NCI-H187 (cell line): ENCODE results near the gene SLC37A1.

Source experiments
- DNase-seq, 2 experiments: peaks; one replicate each; lab custom pipeline; 2025; lab: John Stamatoyannopoulos, UW

SLC37A1 gene

GRCh38 chr21:42578761-42579415 is 65.2 kb downstream of the SLC37A1 start:
- no peak for DNase-seq

- DNase-seq: no peak
These were observed 65.9 kb downstream of the SLC37A1 start for GRCh38 chr21:42579456-42580075.

GRCh38 chr21:42580076-42580792 is 66.6 kb downstream of the SLC37A1 start:
- no peak for DNase-seq

DNA sequence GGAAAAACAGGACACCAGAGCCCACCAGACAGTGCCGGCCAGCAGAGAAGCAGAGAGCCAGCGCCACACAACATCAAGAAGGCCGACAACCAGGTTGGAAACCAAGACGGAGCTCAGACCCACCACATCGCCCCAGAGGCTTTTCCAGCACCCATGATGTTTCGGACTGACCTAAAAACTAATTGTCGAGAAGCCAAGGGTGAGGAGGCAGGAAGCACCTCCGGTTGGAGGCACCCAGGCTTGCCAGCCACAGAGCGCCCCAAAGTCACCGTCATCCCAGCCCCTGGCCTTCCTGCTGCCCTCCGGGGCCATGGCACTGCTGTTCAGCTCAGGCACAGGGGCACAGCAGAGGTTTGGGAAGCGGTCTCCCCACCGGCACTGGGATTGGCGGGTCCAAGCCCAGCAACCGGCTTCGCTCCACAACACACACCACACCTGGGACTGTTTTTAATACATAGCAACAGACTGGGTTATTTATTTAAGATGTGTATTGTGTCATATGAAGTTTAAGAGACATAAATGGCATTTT is 67.2 kb downstream of the SLC37A1 start:
- DNase-seq: no peak

- no peak for DNase-seq
These were observed 67.8 kb downstream of the SLC37A1 start for GRCh38 chr21:42581336-42581992.

DNA sequence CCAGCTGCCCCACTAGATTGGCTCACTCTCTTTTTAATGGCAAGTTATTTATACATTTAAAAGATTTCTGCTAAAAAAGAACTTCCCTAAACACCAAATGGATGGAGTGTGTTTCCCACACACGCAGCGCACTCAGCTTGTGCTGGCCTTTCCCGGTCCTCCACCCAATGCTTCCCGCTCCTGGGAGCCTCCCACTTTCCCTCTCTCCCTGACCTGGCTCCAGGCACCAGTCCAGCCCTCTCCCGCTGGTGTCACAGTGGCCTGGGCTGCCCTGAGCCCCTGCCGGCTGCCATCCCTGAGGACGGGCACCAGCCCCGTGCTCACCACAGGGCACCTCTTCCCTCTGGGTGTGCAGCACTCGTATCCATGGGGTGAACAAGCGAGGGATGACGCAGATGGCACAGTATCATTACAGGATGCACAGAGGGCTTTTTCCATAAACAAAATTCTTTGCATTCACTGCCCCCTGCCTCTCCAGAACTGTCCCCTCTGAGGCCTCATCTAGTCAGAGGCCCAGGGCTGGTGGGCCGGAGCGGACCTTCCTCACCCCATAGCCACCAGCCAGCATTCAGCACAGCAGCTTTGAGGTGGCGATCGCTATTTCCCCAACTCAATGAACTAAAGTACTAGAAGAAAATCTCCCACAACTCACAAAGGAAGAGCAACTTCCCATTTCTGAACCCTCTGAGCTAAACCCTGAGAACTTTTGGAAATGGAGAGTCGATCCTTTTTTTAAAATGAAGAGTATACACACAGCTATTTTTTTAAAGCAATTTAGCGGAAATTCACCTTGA is 68.5 kb downstream of the SLC37A1 start:
- DNase-seq: no peak

DNA sequence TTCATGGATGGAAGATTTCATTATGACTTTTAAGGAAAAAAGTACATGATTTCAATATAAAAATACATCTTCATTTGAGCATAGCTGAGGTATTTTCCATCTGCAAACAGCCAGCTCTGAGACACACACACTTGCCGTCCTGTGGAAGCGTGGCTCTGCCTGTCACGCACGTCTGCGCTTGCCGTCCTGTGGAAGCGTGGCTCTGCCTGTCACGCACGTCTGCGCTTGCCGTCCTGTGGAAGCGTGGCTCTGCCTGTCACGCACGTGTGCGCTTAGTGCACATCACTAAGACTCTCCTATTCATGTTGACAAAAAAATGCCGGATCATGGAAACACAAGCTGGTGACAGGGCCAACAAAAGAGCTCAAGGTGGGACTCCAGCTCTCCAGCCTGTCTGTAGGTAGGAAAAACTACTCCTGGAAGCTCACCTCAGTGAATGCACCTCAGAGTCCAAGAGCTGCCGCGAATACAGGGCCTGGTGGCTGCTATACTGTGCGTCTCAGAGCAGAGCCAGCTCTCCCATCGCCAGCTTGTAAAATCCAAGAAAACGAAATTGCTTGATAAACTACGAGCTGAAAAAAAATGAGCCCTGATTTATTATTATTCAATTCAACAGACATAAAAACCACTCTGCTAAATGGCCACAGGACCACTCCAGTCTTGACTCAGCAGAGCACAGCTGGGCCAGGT is 69.3 kb downstream of the SLC37A1 start:
- no peak for DNase-seq

DNA sequence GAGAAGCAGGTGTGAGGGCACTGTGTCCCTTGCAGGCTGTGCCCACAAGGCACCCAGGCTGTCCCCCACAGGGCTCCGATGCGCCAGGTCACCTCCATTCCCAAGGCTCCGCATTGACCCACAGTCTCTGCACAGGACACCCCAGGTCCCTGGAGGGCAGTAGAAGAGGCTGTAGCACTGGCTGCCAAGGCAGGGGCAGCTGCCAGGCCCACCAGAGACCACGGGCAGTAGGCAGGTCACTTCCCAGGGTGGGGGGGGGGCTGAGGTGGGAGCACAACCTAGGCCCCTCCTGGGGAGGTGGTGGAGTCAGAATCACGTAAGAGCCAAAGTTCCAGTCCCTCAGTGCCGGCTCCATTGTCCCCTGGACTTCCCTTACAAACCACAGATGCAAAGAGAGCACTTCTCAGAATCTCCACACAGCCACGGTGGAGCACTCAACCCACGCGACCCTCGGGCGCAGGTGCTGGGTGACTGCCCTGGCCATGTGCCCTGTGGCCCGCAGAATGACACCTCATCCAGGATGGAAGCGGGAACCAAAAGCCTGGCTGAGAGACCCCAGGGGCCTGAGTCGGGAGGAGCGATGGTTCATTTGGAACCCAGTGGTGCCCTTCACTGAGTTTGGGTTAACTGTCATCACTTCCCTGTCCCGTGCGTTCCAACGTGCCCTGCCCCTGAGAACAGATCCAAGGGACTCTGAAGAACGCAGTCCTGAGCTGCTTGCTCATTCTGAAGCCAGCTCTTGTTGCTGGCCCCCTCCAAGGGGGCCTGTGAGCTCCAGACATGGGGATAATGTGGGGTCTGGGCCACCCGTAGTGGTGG is 70.0 kb downstream of the SLC37A1 start:
- DNase-seq: no peak

GRCh38 chr21:42584296-42584641 is 70.6 kb downstream of the SLC37A1 start:
- no peak for DNase-seq

GRCh38 chr21:42585881-42586280 is 72.2 kb downstream of the SLC37A1 start:
- no peak for DNase-seq

GRCh38 chr21:42586406-42586805 is 72.8 kb downstream of the SLC37A1 start:
- no peak for DNase-seq

DNA sequence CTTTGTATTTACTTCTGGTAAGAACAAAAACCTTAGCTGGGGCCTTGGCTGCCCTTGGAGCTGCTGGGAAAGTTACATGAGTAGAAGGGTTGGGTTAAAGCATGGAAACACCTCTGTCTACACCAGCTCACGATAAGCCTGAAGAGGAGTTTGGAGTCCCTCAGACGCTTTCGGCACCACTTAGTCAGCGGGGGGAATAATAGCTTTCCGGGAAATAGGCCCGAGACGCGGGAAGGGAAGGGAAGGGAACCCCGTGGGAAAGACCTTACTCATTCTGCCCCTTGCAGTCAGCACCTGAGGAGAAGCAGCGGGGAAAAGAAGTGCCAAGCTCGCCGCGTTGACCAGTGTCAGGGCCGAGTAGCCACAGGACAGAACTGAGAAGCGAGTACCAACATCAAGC is 73.4 kb downstream of the SLC37A1 start:
- DNase-seq: no peak

DNA sequence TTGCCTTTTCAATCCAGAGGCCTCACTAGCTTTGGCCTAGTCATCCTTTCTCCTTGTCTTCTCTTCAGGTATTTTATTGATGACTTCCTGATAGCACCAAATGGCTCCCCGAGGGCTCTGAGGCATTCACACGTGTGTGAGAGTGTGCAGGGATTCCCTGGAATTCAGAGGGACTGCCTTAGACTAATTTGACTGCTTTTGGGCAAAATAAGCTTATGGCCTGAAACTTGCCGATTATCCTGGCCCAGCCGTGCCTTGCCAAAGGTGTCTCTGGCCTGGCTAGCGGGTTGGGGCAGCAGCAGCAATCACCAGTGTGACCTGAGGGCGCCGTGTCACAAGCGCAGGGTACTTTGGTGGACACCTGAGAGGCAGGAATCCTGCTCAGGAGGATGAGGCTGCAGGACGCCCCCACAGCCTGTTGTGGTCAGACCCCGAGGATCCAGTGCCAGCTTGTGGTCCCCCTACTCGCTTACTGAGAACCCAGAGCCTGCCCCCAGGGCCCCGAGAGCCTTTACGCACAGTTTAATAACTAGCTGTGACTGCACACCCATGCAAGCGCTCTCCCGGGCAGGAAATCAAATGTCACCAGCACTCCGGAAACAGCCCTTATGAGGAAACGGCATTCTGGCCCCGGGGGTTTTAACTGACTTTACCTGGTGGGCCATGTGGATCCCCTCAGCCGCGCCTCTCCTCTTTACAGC is 76.9 kb downstream of the SLC37A1 start:
- DNase-seq: no peak

DNA sequence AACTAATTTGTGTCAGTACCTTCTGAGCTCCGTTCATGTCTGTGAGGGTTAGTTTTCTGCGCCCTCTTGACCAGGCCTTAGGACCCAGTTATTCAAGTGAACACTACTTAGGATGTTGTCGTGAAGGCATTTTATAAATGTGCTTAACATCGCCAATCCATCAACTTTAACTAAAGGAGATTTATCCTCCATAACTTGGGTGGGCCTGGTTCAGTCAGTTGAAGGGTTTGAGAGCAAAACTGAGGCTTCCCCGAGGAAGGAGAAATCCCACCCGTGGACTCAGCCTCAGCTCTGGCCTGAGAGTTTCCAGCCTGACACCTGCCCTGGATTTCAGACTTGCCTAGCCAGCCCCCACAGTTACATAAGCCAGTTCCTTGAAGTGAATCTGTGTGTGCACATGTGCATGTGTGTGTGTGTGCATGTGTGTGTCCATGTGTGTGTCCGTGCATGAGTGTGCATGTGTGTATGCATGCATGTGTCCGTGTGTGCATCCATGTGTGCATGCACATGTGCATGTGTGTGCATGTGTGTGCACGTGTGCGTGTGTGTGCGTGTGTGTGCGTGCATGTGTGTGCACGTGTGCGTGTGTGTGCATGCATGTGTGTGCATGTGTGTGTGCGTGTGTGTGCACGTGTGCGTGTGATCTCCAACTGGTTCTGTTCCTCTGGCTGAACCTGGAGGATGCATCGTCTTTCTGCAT is 77.7 kb downstream of the SLC37A1 start:
- DNase-seq: no peak

GRCh38 chr21:42592156-42592820 is 78.6 kb downstream of the SLC37A1 start:
- no peak for DNase-seq

DNA sequence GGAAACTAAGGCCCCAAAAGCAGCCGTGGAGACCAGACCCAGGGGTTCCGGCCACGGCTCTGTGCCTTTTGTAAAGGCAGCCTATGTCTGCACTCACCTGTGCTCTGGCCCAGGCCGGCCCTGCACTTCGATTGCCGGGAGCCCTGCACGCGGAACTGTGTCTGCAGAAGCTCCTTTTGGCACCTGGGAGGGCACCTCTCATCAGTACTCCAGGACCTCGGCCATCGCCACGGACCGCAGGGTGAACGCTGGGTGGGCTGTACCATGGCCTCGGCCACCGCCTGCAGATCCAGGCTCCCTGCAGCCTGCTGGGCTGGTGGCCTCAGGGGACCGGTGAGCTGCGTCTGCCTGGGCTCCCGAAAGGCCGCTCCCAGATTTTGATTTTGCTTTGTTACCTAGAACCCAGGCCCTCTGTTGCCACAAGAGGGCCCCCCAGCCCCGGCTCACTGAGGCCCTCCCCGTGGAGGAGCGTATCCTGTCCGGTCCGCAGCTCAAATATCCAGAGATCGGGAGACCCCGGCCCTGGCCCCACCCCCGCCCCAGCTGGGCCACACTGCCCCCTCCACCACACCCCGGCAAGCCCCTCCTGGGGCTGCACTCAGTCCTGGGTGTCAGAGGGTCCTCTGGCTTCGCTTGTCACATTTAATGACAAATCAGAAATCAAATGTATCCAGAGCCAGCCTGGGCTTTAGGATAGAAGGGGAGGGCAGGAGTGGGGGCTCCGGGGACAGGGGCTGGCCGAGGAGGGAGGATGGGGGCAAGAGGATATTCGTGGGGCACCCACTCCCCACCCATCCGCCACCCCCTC is 79.6 kb downstream of the SLC37A1 start:
- peak in 1 of 2 experiments; percentile 35 for DNase-seq

- DNase-seq: no peak
These were observed 81.1 kb downstream of the SLC37A1 start for GRCh38 chr21:42594616-42595282.
